ENCODE measurements around the gene GFI1. TPM values are rescaled to one million over a fixed set of nuclear protein-coding genes. Genes with fewer than 3 reads are reported as not detected.

The GFI1 gene
- total RNA-seq, 1 donor from 2014 or later, result 3.6 TPM

DNA sequence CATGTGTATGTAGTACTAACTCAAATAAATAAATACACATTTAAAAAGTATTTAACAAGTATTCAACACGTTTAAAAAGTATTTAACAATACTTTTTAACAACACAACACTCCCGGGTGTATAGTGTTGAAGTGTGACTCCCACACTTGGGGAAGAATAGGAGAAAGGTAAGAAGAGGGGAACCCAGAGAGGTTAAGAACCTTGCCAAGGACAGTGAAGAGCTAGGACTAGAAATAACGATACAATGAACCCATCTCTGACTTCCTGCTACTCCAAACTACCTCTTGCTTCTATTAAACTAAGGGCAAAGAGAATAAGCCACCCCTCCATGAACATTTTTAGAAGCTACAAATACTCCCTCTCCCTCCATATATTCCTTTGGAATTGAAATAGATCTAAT is 1.7 kb upstream of the GFI1 start:
- no peak for DNase-seq (ENCODE audit: low spot score)

DNA sequence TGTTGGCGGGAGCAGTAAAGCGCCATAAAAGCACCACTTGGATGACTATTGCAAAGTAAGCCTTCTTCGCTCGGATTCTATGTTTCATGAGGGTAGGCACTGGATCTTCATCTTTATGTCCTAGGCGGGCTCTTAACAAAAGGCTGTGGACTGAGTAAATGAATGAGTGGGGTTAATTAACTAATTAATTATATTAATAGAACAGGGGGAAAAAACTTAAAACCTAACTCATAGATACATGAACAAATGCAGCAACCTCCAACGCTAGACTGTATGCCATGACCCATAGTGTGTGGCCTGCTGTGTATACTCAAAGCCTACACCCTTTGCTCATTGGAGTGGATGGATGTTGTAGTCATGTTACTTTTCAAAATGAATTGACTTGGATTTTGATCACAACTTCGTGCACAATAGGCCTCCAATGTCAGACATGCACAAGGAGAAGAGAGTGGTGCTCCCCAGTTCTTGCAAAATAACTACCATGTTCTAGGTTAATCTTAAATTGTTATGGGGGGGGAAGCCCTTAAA is 417 bp upstream of the GFI1 start:
- no peak for DNase-seq (ENCODE audit: low spot score)

DNA sequence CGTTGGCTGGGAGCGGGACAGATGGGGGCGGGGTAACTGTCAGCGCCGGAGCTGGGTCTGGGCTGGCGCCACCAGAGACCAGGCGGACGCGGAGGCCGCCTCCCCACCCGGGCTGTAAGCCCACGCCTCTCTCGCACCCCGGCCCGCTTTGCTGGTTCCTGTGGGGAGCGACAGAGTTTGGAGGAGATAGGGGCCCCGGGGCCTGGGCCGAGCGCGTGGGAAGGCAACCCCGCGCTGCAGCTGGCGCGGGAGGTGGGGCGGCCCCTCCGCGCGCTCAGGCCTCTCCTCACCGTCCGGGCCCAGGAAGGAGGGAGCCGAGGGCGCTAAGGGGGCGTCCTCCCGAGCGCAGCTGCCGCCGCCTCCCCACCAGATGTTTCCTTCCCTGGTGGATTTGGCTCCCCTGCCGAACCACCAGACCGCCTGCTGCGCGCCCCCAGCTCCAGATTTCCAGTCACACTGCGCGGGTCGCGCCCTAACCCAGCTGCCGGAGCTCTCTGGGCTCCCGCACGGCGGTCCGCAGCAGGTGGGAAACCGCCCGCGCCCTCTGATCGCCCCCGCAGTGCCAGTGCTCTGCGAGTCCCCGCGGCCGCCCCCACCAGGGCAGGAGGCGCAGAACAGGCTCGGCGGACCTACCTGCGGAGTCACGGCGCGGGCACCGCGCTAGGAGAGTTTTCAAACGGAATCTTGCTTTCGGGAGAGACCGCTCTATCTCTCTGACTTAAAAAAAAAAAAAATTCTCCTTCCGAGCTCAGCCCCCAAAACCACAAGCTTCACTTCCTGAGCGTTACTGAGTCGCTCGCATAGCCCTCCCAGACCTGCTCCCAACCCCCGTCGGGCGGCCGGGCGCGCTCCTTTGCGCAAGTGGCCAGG is 1.1 kb downstream of the GFI1 start:
- DNase-seq (ENCODE audit: low spot score), result no peak

DNA sequence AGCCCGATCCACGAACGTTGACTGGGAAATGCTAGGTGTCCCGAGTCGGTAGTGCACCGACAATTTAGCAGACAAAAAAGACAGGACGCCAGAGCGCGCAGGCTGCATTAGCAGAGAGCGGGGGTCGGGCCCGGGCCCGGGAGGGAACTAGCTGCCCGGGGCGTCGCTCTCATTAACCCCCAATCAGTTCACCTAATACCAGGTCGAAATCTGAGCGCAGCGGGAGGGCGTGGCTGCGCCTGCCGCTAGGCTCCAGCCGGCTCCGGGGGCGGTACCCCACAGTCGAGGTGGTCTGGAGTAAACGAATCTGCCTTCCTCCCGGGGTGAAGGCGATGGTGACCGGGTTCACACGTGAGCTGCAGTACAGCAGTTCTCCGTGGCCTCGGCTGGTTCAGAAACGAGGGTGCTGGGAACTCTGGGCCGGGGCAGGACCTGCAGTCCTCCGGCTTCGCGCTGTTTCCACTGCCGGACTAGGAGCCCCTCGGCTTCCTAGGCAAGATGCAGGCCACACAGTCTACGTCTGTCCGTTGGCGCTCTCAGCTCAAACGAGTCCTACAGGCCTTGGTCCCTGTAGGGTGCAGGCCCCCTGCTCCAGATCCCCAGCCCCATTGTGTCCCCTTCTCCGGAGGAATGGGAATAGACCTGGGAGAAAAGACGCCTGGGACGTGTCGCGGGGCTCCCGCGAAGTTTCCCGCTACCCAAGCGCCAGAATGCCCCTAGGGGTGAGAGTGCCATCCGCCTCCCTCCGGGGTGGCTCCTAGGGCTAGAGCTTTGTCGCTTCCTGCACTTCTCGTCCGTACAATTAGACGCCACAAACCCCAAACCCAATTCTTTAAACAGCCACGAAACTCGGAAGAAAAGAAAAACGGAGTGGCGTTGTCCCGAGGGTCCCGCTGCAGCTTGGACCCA is 2.0 kb downstream of the GFI1 start:
- DNase-seq (ENCODE audit: low spot score), result no peak

DNA sequence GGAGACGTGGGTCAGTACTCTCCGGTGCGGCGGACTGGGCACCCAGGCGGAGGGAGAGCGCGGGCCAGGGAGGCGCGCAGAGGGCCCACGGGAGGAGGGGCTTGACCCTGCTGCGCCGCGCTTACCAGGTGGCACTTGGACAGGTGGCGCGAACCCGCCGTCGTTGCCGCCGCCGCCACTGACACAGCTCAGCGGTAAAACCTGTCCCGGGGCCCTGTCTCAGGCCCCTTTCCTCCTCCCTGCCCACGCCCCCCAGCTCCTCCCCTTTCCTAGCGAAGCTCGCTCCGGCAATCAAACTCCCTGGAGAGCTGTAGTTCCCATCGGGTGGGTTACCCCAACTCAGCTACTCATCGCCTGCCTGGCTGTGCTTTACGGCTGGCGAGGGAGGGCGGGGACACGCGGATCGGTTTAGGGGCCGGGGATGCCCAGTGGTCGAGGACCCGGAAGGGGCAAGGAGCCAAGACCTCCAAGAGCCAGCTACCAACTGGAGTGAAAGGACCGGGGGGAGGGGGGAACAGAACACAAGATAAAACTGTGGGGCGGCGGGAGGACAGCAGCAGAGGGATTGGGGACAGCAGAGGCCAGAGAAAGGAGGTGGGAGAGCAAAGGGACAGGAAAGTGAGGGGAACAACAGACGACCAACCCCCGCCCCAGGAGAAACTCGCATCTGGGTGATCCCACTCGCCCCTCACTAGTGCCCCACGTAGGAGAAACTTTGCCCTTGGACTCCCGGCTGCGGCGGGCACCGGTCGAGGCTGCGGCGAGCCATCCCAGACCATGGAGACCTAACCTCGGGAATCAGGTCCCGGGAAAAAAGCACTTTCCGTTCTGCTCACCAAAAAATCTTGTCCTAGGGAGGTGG is 2.9 kb downstream of the GFI1 start:
- no peak for DNase-seq (ENCODE audit: low spot score)

DNA sequence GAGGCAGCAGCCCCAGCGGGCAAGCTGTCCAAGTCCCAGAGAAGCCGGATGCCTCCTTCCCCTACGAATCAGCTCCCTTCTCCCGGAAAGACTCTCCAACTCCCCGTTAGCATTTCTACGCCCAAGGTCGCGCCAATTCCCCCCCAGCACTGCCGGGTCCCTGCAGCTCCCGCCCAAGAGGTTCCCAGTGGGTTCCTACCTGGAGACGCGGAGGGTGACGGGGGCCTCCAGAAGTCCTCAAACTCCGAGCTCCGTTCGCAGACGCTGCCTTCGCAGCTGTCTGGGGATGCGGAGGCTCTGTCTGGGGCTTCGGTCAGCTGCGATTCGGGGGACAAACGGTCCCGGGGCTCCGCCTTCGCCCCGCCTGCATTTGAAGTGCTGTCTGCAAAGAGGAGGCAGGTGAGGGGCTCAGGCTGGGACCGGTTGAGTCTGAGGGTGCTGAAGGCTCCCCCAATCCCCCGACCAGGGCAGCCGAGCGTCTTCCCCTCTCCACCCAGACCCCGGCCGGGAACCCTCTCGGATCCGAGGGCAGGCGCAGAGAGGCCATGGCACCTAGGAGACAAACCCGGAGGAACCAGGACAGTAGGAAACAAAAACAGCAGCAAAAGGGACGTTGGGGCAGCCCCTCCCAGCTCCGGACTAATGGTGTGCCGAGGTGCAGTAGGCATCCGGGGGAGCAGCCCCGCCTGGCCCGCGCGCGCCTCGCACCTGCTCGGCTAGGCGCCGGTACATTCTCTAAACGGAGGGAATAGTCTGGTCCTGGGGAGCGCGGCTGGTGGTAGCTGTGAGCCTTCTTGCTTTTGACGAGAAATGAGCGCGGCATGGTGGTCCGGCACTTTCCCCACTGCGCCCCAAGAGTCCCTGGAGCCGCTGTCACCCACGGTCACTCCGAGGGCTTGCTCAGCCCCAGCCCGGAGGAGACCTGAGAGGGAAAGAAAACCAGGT is 3.8 kb downstream of the GFI1 start:
- no peak for DNase-seq (ENCODE audit: low spot score)

DNA sequence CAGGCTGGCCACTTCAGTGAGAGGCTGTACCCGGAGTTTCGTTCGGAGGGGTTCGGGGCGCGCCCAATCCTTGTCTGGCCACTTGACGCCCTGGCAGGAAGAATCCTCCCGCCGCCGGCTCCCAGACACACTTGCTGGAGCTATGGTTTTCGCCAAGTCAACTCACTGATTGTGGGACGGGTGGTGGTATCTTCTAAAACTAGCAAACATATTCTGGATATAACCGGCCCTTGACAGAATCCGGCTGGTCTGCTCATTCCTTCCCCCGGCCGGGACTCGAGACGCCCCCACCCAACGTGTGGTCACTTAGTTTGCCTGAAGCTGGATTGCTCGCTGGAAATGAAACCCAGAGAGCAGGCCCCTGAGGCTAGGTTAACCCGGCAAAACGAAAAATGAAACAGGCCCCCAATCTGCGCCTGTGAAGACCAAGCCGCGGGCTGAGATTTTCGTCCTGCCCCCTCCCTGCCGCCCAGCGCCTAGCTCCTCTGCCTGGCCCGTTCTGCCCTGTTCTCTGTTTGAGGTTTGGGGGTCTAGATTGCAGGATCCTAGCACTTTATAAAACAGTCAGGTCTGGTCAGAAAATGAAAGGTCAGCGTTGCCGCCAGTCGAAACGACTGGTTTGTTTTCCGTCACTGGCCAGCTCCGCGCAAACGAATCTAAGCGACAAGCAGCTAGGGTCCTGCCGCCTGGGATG is 4.6 kb downstream of the GFI1 start:
- DNase-seq (ENCODE audit: low spot score), result no peak

DNA sequence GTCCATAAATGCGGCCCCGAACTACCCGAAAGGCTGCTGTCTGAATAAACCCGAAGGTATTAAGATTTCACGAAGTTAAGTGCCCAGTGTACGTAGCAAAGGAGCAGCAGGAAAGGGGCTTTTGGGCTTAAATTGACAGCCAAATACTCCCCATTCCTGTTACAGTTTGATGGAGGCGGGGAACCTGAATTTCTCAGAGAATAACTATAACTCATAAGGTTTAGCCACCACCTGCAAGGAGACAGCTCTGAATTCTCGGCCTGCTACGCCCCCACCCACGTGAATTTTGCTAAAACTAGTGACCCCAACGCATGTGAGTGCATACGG is 5.2 kb downstream of the GFI1 start:
- no peak for DNase-seq (ENCODE audit: low spot score)

DNA sequence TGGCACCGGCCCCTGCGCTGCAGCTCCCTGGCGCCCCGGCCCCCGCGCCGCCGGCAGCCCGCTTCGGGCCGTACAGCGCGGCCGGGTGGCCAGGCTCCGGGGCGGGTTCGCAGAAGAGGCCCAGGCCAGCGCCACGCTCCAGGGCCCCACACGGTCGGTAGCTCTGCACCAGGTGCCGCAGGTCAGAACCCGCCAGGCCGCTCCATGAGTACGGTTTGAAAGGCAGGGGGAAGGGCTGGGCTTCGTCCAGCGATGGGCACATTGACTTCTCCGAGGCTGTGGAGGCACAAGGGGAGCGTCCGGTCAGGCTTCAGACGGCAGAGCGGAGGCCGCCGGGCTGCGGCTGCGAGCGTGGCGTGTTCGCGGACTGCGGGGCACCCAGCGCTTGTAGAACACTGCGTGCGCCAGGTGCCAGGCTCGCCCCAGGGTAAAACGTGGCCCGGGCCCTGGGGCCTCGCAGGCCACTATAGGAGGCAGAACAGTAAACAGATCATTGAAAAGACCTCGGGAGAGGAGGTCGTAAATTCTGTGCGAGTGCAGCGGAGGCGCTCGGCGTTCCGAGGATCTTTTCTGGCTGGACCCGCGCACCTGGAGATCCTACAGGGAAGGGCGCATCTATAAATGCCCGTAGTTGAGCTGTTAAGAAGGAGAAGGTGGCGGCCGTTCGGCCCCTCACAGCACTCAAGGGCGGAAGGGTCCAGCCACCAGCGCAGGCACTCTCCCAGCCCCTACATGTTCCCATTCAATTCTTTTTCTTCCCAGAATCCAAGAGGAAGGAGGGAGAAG is 5.7 kb downstream of the GFI1 start:
- no peak for DNase-seq (ENCODE audit: low spot score)

DNA sequence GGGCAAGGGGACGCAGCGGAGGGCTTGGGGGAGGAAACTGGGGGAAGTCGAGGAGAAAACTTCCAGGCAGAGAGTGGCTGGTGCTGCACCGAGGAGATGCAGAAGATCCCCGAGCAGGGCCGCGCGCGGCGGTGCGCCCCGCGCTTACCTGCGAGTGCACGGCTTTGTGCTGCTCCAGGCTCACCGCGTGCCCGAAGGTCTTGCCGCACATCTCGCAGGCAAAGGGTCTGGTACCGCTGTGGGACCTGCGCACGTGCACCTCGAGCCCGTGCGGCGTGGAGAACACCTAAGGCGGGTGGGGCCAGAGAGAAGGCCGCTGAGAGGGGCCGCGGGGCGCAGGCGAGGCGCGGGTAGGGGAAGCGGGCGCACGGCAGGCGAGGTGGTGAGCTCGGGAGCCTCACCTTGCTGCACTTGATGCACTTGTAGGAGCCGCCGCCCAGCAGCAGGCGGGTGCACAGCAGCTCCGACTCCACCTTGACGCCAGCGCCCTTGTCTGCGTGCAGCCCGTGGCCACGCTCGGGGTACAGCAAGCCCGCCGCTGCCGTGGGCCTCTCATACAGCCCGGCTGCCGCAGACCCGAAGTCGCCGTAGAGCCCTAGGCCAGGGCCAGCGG is 6.4 kb downstream of the GFI1 start:
- DNase-seq (ENCODE audit: low spot score), result no peak

DNA sequence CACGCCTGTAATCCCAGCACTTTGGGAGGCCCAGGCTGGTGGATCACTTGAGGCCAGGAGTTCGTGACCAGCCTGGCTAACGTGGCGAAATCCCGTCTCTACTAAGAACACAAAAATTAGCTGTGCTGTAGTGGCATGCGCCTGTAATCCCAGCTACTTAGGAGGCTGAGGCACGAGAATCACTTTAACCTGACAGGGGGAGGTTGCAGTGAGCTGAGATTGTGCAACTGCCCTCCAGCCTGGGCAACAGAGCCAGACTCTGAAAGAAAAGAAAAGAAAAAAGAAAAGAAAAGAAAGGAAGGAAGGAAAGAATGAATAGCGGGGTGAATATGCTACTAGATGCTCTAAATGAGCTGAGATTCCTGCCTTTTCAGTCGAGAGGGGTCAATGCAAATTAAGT is 7.1 kb downstream of the GFI1 start:
- DNase-seq (ENCODE audit: low spot score), result no peak

DNA sequence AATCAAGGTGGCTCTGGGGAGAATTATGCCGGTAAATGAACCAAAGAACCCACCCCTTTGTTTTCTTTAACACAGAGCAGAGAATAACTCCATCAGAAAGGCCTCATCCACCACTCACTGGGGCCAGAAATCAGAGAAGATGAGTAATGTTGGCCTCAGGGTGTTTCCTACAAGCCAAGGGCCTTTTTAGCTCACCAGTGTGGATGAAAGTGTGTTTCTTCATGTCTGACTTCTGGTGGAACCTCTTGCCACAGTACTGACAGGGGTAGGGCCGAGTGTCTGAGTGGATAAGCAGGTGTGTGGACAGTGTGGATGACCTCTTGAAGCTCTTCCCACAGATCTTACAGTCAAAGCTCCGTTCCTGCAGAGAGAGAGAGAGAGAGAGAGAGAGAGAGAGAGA is 8.3 kb downstream of the GFI1 start:
- no peak for DNase-seq (ENCODE audit: low spot score)

DNA sequence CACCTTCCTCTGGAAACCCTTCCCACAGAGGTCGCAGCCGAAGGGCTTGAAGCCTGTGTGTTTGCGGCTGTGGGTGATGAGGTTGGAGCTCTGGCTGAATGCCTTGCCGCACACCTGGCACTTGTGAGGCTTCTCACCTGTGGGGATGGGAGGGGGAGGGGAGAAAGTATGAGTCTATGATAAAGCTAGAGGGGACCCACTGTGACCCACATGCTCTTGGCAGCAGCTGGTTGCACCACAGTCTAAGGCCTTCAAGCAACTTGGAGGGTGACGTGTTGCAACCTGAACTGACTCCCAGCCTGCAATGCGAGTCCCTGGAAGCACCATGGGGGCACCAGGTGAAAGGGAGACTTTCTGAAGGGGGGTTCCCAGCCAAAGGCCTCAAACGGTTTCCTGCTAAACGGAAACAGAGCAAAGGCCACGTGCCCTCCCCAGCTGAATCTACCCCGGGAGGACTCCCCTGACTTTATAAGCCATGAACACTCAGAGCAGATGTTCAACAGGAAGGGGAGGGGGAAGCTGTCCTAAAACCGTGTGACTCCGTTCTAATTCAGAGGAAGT is 10.6 kb downstream of the GFI1 start:
- DNase-seq (ENCODE audit: low spot score), result no peak

DNA sequence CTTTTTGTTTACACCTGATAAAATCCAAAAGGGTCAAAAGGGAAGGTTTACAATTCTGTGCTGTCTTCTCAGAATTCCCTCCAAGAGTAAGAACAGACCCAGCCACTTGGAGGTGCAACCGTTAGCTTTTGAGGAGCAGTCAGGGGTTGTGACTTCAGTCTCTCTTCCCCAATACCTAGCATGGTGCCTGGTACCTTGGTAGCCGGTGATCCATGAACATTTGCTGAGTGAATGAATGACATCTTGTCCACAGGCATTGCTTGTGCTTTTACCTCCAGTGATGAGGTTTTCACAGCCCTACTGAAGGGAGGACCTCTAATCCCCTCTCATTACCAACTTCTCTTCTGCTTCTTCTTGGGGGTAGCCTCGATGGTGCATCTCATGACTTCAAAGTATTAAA is 11.7 kb downstream of the GFI1 start:
- no peak for DNase-seq (ENCODE audit: low spot score)

DNA sequence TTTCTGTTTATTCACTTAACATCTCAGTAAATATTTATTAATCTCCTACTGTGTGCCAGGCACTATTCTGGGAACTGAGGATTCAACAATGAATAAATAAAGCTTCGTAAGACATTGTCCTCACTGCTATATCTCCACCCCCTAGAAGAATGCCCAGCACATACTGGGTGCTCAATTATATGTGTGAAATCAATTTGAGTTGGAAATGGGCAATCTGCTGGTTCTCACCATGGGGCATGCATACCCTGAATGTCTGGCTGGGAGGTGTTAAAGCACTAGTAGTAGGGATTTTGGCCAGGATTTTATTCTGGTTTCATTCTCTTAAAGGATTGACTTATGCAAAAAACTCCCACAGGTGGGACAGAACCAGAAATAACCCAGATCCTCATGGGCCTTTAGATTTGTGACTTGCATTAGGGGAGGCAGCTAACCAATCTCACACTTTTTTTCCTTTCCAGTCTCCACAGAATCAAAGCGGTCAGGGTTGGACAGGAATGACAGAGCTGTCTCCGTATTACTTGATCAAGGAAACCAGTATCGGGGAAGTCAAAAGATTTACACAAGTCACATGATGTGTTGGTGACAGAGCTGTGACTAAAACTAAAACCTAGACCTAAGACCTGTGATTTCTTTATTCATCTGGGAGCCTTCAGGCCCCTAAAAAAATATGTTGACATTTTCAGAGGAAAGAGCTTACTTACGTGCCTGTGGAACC is 12.8 kb downstream of the GFI1 start:
- no peak for DNase-seq (ENCODE audit: low spot score)

DNA sequence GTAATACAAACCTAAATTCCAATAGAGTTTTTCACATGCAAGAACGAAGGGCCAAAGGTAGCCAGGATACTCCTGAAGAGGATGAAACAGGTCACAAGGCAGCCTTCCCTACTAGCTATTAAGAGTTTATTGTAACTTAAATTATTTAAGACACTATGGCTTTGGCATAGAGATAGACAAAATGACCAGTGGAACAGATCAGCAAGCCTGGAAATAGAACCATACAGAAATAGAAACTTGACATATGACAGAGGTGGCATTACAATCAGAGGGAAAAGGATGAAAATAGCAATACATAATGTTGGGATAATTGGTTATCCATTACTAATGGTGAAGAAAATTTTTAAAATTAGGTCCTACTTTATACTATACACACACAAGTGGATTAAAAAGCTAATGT is 16.5 kb downstream of the GFI1 start:
- no peak for DNase-seq (ENCODE audit: low spot score)

DNA sequence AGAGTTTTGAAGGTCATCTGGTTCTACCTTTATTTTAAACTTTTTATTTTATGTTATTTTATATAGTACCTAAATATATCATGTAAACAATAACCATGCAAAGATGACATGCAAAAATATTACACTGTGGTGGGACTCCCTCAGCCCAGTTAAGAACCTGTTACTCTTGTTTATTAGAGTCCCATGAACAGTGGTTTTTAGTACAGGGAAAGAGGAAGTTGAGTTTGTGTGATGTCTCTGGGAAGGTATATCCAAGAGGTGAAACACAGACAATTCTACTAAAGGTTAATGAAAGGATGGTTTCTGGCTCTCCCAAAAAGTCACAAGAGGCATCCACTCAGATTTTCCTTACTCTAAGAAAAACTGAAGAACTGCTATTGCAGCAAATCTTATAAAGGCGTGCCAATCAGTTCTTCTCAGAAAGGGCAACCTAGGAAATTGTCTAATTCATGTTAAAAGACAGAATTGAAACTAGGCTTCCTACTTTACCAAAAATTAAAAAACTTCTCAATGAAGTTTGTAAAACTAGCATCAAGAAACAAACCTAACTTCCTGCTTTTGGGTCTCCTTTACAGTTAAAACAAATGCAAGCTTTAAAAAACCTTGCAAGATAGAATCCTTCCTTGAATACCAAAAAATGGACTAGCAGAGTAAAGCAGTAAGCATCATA is 19.9 kb downstream of the GFI1 start:
- DNase-seq (ENCODE audit: low spot score), result no peak

Measured in umbilical cord (tissue), 2 donors.